CD4-positive, alpha-beta T cell treated with Interferon gamma for 1 hour (primary cell): ENCODE data around the gene RIPOR2.
A peak's percentile ranks its signal among the peaks of the same experiment; 100 is the strongest.
"Not testable (repeated sequence)": the region's sequence is repeated elsewhere in the genome, so short reads cannot be mapped to it uniquely, and the experiment has no call there.

Experiments used
- DNase-seq: peaks from one replicate; pipeline ENCODE4 v3.0.0-alpha.2; 2020

The RIPOR2 gene

GRCh38 chr6:24925661-24926060 is 10.1 kb downstream of the RIPOR2 start:
- no peak for DNase-seq

GRCh38 chr6:24924580-24925356 is 11.0 kb downstream of the RIPOR2 start:
- DNase-seq, result no peak

DNA sequence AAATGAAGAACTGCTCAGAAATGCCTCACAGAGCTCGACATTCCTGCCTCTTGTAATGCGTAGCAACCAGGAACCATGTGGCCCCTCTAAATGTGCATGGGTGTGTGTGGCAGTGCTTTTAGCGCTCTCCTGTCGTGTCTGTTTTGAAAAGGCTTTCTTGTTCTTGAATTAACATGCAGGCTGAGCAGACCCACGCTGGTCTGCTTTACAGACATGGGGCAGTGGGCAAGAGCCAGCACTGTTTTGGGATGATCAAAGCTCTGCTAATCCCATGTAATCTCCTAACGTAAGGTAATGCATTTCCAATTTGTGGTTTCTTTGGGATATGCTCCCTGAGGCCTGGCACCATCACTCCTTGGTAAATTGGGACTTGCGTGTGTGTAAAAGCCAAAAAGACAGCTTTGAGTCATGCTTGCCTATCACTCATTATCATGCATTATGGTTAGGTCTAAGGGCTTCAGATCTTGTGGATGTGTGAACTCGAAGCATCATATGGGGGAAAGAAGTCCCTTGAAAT is 11.8 kb downstream of the RIPOR2 start:
- no peak for DNase-seq

GRCh38 chr6:24922814-24923213 is 12.9 kb downstream of the RIPOR2 start:
- DNase-seq, result no peak

- DNase-seq, result no peak
Measured at GRCh38 chr6:24922170-24922569, 13.6 kb downstream of the RIPOR2 start.

DNA sequence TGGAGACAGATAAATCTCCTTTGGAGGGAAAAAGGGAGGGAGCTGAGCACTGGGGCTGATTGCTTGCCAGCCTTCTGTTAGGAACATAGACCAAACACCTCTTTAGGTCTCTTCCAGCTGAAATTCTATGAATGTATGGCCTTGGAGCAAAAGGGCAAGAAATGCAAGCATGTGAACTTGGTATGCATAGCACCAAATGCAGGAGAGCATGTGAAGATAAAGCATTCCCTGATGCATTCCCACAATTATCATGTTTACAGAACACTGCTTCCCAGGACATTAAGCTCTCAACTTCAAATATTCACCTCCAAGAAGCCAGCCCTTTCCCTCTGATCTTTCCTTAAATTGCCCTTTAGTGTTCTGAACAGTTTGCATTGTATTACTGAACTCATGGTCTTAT is 15.6 kb downstream of the RIPOR2 start:
- no peak for DNase-seq

DNA sequence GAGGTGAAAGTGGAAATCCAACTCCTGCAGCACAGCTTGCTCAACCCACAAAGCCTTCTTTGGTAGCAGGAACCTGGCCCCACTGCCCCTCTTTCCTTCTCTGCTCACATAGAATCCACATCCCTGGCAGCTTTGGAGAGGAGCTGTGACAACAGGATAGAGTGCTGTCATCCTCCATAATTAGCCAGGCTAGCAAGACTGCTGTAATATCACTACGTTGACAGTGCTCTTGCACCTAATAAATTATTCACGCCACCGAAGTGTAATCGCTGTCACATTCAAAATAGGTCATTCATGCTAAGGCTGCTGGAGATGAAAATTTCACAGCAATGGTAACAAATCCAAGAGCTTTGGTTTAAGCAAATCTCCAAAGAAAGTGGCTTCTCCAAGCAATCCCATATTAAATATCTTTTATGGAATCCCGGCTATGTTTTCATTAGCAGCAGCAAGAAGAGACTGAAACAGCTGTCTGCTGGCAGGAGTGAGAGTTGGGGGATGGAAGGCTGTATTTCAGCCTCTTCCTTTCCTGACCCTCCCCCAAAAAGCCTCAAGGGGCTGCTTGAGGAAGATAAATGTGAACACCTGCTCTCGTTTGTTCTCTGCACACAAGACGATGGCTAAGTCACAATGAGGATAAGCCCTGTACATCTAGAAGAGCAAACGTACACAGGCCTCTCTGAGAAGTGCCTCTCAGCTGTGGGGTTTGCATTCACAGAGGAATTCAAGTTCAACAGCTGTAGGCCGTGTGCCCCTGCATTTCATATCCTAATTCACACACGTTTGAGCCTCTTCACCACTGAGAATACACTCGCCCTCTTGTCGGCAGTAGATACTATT is 16.5 kb downstream of the RIPOR2 start:
- DNase-seq, result no peak

DNA sequence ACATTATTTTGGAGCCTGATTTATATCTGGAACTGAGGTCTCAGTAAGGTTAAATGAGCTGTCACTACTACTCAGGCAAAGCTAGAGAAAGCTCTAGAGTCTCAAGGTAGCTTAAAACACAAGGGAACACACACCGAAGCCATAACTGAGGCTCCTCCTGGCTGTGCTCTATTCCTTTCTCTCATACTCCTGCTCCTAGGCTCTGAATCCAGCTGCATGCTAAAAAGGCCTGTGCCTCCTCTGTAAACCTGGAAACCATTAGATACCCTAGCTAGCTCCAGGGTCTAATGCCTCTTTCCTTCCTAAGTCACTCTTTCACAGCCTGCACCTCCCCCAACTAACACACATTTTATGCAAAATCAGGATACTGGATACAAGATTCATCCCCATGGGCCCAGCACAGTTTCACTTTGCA is 17.1 kb downstream of the RIPOR2 start:
- DNase-seq, result no peak

- DNase-seq, result no peak
Measured at GRCh38 chr6:24916496-24916895, 19.3 kb downstream of the RIPOR2 start.

GRCh38 chr6:24915641-24916040 is 20.1 kb downstream of the RIPOR2 start:
- DNase-seq, result no peak

DNA sequence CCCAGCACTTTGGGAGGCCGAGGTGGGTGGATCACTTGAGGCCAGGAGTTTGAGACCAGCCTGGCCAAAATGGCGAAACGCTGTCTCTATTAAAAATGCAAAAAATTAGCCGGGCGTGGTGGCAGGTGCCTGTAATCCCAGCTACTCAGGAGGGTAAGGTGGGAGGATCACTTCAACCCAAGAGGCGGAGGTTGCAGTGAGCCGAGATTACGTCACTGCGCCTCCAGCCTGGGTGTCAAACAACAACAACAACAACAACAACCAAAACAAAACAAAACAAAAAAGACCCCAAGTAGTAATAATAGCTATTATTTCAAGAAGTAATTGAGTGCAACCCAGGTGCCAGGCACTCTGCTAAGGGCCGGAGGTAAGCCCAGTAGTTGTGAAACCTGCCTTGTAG is 21.7 kb downstream of the RIPOR2 start:
- DNase-seq, result not testable (repeated sequence)

DNA sequence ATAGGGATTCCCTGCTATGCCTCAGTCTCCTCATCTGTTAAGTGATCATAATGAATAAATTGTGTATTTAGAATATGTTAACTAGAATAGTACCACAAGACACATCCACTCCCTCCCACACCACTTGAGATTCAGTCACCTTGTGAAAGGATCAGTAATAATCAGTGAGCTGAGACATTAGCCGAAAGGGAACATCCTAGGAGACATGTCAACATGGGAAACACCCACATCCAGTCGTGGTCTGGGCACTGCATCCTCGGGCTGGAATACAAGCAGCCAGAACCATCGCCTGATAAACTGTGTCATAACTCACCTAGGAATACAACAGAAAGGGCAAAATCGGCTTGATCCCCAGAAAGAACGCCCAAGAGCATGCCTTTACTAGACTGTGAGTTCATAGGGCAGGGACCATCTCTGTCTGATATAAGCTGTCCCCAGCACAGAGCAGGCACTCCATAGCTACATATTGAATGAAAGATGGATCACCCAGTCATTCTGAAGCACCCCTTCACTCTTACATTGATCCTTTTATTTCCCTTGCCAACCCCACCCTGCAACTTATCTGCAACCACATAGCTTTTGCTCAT is 23.9 kb downstream of the RIPOR2 start:
- no peak for DNase-seq

DNA sequence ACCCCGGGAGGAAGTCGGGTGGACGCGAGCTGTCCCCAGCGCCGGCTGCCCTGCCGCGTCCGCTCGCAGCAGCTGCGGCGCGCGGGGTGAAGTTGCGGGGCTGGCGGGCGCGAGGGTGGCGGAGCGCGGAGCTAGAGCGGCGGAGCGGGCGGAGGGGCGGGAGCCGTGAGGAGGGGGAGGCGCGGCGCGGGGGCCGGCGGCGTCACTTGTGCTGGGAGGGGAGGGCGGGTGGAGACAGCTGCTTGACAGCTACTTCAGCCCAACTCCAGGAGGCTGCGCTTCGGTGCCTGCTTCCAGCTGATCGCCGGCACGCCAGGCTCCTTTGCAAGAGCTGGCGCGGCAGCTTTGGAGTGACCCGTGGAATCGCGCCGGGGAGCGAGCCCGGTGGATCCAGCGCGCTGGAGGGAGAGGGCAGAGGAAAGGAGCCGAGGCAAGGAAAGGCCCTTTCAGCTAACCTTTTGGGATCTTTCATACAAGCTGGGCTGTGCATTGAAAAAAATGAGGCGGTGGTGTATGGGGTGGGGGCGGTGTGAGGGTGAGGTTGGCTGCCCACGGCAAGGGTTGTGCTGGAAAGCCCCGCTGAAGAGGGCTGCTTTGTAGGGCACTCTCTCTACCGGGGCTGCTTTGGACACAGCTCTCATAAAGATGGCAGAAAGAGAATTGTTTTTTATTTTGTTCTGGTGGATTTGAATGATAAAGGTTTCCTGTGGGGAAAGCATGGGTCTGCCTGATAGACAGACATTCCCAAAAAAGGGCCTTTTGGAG is 24.6 kb downstream of the RIPOR2 start:
- DNase-seq, result peak; percentile 33

GRCh38 chr6:24910331-24910960 is 25.3 kb downstream of the RIPOR2 start:
- DNase-seq, result peak; percentile 30

- no peak for DNase-seq
Measured at GRCh38 chr6:24909241-24910216, 26.2 kb downstream of the RIPOR2 start.

- no peak for DNase-seq
Measured at GRCh38 chr6:24908650-24909035, 27.1 kb downstream of the RIPOR2 start.

GRCh38 chr6:24907919-24908649 is 27.7 kb downstream of the RIPOR2 start:
- DNase-seq, result no peak

DNA sequence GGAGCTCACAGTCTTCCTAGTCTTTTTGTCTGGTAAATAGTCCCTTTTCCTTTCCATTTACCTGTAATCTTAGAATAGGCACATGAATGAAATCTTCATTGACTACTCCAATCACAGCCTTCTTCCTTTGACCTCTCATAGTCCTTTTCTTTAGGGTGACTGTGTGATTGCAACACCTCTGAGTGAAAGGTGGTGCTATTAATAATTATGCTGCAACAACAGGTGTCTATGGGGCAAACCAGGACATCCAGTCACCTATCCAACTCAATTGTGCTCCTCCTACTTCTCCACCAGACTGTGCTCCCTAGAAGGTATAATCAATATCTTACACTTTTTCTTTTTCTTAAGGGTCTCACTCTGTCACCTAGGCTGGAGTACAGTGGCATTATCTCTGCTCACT is 29.4 kb downstream of the RIPOR2 start:
- no peak for DNase-seq

- DNase-seq, result no peak
Measured at GRCh38 chr6:24905483-24905882, 30.3 kb downstream of the RIPOR2 start.

- DNase-seq, result no peak
Measured at GRCh38 chr6:24903681-24904080, 32.1 kb downstream of the RIPOR2 start.
